Middle frontal gyrus (tissue), 1 donor: Measurements from ENCODE around the gene DPP9.

ENCODE experiments used
- DNase-seq: peaks from one replicate; pipeline ENCODE4 v3.0.0-alpha.2; 2015; ENCODE audit warnings: low spot score; ENCODE audit errors: extremely low spot score

Gene DPP9

DNA sequence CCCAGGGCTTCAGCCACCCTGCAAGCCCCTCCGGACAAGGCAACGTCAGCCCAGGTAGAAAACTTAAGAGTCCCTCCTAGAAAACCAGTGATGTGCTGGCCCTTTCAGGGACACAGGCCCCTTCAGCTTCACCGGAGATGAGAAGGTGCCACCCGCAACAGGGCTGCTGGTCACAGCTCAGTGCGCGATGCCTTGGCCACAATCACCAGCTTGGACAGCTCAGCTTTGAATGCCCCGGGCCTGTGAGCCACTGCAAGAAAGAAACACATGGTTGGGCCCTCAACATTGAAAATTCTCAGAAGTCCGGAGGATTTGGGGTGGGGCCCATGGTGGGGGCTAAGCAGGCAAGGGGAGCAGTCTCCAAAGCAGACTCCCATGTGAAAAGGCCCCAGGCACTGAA is 65.8 kb downstream of the DPP9 start:
- no peak for DNase-seq

DNA sequence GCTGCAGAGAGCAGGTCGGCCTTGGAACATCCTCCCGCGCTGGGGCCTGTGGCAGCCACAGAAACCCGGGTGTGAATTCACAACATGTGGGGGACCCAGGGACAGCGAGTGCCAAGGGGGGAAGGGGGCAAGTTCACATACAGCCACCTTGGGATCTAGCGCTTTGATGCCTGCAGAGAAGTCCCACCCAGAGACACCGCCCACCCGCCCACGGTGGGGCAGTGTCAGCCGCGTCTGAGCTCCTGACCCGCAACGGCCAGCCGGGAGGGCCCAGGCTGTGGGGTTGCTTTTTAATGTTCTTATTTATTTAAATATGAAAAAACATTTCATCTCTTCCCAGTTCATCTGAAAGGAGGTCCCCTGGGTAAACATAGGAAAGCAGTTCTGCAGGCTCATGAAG is 66.4 kb downstream of the DPP9 start:
- DNase-seq: no peak

DNA sequence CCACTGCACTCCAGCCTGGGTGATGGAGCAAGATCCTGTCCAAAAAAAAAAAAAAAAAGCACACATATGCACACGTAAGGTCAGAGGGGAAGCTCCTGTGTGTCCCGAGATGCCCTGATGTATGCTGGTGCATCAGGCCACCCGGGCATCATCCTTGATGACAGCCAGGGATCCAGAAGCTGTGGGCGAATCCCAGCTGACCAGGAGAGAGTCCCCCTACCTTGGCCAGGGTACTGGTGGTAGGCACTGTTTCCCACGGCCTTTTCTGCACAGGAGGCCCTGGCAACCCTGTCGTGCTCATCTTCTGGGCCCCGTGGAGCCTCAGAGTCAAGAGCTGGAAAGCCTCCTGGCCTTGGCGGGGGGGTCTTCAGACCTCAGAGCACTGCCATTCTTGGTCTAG is 67.5 kb downstream of the DPP9 start:
- DNase-seq: no peak

DNA sequence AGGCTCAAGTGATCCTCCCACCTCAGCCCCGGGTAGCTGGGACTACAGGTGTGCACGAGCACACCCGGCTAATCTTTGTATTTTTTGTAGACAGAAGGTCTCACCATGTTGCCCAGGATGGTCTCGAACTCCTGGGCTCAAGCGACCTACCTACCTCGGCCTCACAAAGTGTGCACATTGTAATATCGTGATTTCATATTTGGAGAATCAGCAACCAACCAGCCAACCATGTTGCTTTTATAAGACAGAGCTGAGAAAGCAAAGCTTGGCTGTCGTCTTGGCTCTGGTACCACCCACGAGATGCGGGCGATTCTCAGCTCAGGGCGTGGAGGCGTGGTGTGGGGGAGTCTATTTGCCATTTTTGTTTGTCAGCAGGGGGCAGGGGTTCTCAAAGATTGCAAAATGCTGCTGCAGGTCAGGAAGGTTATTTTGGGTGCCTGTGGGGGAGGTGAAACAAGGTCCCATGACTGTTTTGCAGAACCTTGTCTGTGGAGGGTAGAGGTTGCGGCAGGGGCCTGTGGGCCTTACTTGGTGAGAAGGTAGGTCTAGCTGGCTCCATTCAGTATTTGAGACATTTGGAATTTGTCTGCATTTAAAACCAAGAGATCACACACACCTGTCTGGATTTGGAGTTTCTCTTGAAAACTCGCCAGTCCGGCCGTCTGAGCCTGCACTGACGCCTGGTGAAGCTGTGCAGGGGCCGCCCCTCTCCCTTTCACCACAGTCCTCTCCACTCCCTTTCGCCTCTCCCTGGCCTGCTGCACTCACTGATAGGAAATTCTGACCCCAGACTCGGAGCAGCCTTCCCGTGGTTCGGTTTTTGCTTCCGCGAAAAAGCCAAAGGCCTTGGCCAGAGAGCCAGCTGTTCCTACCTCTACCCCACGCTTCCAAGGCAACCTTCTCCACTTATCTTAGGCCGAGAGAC is 68.9 kb downstream of the DPP9 start:
- DNase-seq: peak; percentile 40

DNA sequence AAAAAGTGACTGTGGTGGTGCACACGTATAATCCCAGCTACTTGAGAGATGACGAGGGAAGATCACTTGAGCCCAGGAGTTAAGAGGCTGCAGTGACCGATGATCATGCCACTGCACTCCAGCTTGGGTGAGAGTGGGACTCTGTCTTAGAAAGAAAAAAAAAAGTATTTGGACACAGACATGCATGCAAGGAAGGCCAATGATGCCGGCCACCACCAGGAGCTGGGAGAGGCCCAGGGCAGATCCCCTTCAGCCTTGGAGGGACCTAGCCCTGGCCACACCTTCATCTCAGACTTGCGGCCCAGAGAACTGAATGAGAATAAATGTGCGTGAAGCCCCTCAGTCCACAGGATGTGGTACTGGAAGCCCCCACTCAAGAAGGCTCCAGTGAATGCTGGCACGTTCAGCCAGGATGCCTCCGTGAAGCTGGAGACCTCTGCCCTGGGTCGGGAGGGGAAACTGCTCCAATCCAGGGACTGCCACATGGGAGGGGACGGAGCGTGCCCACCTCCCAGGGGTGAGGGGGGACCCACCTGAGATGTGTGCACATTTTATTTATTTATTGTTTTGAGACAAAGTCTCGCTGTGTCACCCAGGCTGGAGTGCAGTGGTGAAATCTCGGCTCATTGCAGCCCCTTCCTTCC is 69.7 kb downstream of the DPP9 start:
- no peak for DNase-seq

DNA sequence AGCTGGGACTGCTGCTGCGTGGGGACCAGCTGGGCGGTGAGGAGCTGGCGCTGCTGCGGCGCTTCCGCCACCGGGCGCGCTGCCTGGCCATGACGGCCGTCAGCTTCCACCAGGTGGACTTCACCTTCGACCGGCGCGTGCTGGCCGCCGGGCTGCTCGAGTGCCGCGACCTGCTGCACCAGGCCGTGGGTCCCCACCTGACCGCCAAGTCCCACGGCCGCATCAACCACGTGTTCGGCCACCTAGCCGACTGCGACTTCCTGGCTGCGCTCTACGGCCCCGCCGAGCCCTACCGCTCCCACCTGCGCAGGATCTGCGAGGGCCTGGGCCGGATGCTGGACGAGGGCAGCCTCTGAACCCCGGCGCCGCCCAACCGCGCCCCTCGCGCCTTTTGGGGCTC is 71.6 kb downstream of the DPP9 start:
- DNase-seq: no peak

DNA sequence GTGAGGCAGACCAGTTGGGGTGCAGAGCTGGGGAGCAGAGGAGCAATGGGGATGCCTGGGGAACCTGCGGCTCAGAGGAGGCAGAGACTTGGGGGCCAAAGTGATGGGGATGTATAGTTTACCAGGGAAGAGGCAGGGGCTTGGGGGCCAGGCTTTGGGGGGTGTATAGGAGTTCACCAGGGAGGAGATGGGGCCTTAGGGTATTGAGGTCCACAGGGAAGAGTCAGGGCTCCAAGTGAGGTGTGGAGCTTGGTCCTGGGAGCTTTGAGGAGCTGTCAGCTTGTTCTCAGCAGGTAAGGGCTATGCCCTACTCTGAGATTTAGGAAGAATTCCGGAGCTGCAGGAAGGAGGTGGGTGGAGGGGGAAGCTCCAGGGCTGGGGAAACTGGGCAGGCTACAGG is 73.5 kb downstream of the DPP9 start:
- DNase-seq: no peak

DNA sequence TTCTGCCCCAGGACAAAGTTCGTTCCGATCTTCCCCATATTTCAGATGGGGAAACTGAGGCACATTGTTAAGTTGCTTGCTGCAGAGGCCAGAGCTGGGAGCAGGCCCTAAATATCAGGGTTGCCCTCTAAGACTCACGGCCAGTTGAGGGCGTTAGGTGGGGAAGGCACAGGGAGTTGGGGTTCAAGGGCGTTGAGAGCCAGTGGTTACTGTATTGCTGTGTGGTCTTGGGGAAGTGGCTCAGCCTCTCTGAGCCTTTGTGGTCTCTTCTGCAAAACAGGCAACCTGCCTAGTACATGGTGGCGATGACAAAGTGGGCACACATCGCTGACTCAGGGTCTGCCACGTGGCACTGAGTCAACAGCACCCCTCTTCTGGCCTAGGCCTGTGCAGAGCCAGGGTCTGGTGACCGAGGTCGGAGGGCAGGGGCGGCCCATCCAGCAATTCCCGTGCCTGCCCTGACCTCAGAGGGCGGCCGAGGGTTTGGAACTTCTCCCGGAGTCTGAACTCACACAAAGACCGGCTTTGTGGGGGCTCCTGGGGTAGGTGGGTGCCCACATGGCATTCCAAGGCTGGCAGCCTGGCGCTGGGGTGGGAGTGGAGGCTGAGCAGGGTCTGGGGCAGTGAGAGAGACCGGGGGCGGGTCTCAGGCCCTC is 74.1 kb downstream of the DPP9 start:
- DNase-seq: no peak

DNA sequence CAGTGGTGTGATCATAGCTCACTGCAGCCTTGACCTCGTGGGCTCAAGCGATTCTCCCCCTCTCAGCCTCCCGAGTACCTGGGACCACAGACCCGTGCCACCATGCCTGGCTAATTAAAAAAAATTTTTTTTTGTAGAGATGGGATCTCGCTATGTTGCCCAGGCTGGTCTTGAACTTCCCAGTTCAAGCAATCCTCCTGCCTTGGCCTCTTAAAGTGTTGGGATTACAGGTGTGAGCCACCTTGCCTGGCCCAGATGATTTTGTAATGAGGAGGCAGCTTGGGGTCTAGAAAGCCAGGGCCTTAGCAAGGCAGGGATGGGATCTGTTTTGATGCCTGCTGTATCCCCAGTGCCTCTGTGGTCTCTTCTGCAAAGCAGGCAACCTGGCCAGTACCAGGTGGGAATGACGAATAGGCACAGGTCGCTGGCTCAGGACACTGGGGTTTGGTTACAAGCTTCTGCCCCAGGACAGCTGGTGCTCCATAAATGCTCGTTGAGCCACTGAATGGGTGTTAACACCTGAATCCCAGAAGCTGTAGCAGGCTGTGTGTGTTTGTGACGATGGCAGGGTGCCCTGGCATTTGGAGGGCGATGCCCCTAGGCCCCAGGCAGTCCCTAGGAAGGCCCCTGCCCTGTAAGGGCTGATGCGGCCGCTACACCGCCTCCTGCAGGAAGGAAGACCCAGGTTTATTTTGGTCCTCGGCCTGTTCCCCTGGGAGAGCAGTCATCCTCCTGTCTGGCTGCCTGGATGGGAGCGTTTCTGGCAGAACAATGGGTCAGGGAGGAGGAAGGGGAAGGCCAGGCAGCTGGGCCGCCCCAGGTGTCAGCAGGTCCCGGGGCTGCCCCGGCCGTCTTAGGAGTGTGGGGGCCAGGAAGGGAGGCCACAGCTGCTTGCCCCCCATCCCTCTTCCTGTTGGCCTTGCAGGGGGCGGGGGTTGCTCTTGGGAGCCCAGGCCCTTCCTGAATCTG is 75.7 kb downstream of the DPP9 start:
- DNase-seq: no peak

DNA sequence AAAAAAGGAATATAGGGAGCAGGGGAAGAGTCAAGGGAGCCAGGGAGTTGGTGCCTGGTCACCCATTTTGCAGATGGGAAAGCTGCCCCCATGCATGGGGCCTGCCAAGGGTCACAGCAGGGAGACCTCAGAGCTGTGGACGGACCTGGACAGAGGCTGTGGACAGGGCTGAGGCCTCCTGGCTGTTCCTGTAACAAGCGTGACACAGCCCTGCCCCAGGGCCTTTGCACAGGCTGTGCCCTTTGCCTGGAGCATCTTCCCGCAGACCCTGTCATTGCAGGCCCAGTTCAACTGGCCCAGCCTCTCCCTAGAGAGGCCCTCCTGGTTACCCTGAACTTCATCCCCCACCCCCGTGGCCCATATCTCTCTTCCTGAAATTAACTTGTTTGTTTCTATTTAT is 77.9 kb downstream of the DPP9 start:
- DNase-seq: no peak

DNA sequence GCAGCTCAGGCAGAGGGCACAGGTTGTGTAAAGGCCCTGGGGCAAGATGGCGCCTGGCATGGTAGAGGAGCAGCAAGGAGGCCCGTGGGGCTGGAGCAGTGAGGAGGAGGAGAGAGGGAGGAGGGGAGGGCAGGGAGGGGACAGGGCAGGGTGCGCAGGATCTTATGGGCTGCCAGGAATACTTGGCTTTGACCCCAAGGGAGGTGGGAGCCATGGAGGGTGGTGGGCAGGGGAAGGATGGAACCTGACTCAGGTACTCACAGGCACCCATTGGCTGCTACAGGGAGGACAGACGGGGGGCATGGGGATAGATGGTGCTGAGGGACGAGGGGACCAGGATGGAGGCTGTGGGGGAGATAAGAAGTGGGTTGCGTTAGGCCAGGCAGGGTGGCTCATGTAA is 81.0 kb downstream of the DPP9 start:
- no peak for DNase-seq

DNA sequence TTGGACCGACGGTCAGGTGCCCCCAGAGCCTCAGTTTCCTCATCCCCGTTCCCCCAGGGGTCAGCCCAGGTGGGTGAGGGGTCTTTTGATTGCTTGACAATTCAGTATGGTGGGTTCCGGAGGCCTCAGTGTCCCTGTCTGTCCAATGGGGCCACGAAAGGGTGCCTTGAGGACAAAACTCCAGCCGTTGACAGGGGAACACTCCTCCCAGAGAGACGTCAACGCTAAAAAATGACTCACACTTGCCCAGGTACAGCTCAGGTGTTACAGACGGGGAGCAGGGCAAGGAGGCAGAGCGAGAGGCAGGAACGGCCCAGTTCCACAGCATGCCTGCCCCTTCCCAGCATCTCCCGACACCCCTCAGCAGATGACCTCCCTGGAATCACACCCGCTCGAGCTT is 82.5 kb downstream of the DPP9 start:
- DNase-seq: no peak

DNA sequence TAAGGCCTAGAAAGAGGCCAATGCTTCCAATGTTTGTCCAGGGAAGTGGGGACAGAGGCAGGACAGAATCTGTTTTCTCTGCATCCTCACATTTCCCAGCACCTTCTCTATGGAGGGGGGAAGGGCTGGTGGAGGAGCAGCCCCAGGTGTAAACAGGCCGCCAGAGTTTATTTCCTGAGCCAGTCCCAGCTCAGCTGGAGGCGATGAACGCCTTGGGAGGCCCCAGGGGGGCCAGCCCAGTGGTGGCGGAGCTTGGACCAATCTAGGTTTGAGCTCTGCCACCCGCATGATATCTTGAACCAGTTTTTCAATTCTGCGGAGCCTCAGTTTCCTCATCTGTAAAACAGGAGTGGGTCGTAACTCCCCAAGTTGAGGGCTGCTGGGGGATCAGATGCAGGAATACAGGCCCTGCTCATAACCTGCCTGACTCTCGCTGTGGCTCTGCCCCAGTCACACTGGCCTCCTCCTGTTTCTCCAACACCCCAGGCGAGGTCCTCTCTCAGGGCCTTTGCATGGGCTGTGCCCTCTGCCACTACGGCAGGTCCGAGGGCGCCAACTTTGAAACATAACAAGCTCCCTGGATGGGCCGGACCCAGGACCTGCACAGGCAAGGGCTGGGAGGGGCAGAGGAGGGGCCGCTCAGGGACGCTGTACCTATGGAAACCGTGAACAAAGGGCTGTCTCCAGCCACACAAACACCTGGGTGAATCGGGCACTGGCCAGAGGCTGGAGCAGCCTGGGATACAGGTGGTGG is 83.2 kb downstream of the DPP9 start:
- no peak for DNase-seq

DNA sequence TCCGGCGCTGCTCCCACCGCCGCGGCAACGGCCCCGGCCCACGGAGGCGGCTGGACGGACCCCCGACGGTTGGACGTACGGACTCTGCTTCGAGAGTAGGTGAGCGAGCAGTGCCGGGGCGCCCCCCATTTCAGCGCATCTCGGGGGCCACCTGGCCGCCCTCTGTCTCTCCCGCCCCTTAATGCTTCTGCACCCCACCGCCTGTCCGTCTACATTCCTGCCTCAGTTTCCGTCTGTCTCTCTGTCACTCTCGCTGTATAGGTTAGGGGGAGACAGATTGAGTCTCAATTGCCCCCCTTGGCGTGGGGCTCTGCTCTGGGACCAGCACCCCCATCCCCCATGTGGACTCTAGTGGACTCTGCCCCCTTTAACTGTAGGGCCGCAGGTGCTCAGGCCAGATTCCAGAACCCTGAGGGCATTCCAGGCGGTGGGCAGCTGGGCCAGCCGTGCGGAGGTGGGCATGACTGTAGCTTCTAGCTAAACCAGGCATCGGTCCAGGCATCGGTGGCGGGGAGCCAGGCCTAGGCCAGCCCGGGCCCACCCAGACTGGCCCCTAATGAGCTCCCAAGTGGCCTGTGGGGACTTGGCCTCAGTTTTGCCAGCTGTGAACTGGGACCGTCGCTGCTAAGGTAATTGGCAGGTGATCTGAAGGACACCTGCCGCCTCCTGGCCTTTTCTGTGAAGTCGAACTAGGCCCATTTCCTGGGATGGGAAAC is 84.0 kb downstream of the DPP9 start:
- no peak for DNase-seq

DNA sequence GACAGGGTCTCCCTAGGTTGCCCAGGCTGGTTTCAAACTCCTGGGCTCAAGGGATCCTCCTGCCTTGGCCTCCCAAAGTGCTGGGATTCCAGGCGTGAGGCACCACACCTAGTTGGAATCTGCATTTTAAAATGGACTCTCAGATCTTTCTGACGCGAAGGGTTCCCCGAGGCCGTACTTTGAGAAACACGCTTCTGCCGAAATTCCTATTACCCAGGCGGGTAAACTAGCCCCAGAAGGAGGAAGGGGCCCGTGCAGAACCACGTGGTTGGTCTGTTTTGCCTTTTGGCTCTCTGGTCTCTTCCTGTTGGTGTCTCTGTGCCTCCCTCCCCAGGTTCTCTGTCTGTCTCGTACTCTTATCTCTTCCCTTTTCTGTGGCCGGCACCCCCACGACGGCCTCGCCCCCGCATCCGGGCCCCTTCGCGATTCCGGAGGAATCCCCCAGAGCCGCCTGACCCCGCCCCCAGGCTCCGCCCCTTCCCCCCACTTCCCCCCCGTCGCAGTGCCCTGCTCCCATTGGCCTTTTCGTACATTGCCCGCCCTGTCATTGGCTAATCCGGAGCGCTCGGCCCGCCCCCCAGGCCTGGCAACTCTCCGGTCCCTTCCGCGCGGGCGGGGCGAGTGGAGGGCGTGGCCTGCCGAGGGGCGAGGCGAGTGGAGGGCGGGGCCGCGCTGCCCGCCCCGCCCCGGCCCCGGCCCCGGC is 84.7 kb downstream of the DPP9 start, which contains the start of gene TNFAIP8L1:
TNFAIP8L1 (plus strand) TSS at position 689 of the 703 bp plus-strand sequence. CDS start 12,354 bp downstream, outside the sequence.
- DNase-seq: peak; percentile 89

DNA sequence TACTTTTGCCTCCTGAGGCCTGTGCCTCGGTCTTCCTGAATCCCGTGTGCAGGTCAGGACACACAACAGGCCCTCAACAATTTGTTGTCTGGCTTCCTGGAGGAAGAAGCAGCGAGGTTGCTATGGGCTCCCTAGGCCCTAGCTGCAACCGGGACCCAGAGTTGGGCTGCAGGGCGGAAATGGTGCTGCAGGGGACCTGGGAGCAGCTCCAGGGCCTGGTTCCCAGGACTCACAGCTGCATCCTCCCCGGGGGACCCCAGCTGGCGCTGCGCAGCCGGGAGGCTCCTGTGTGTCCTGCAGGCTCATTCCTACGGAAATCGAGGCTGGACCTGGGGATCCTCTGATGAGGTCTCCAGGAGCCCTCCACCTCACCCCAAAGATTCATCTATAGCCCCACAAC is 85.3 kb downstream of the DPP9 start:
- DNase-seq: no peak

DNA sequence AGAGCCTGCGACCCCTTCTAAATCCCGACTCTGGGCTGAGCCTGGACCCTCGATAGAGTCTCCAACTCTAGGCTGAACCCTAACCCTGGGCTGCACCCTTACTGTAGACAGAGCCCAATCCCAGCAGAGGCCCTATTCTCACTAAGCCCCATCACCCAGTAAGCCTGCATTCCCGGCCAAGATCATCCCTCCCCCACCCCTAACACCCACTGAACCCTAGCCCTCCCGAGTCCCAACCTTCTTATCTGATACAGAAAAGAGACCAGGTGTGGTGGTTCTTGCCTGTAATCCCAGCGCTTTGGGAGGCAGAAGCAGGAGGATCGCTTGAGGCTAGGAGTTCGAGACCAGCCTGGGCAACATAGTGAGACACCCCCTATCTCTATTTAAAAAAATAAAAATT is 86.9 kb downstream of the DPP9 start:
- no peak for DNase-seq

DNA sequence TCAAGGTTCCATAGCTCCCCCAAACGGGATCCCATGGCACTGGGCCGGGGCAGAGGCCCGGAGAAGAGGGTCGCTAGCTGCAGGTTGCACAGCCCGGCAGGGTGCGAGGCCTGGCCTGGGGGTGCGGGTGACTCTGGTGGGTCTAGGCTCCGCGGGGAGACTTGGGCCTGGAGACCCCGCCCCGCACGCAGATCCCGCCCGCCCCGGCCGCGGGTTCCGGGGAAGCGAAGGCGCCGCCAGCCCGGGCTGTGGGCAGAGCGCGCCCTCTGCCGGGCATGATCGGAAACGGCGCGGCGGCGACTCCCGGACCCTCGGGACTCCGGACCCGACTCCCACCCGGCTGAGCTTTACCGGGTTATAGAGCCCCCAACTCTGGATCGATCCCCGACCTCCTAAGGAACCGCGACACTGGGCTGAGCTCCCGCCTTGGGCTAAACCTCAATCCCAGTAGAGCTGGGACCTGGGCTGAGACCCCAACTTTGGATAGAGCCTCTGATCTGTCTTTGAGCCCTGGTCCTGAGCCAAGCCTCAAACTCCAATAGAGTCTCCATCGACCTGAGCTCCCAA is 87.4 kb downstream of the DPP9 start:
- DNase-seq: no peak

DNA sequence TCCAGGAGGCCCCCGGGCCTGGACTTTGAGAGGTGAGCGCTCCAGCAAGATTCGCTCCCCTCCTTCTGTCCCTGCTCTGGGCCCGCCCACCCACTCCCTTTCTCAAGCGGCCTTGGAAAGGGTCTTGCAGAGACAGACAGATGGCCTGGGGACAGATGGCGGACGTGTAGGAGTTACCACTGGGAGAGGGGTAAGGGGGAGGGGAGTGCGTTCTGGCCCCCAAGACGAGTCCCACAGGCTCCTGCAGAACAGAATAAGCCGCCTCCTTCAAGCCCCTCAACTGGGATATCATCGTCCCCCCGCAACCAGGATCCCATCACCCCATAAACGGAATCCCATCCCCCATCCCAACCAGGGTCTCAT is 87.9 kb downstream of the DPP9 start:
- DNase-seq: no peak
